SK-N-SH treated with all-trans-retinoic acid at 6 μM for 48 hours (cell line): ENCODE data around the gene PHF5A.
A peak's percentile ranks its signal among the peaks of the same experiment; 100 is the strongest.

Source experiments
- ATAC-seq: fragments of 200-7000 bp; cut with Tn5 transposase; 3 replicates; pipeline ENCODE4 v1.9.1; 2020; ENCODE audit warnings: mild to moderate bottlenecking, moderate library complexity
- ARNTL ChIP-seq: fragments of 450-650 bp; formaldehyde crosslinking; IDR thresholded peaks from 2 replicates; pipeline ENCODE4 v1.5.0; 2020; ENCODE audit warnings: low read depth, mild to moderate bottlenecking, moderate library complexity, borderline replicate concordance
- CSDC2 ChIP-seq: fragments of 250-450 bp; sonication (Bioruptor Pico); IDR thresholded peaks from 2 replicates; pipeline ENCODE4 v1.5.0; 2020; ENCODE audit warnings: mild to moderate bottlenecking, moderate library complexity
- ESRRG ChIP-seq: fragments of 250-450 bp; sonication (Bioruptor Pico); IDR thresholded peaks from 2 replicates; pipeline ENCODE4 v1.6.1; 2021; ENCODE audit warnings: mild to moderate bottlenecking
- GLIS3 ChIP-seq: fragments of 250-450 bp; sonication (Bioruptor Pico); IDR thresholded peaks from 2 replicates; pipeline ENCODE4 v1.5.0; 2020; ENCODE audit warnings: mild to moderate bottlenecking, moderate library complexity
- ISL1 ChIP-seq: fragments of 250-450 bp; sonication (Bioruptor Pico); IDR thresholded peaks from 2 replicates; pipeline ENCODE4 v2.1.2; 2022; ENCODE audit warnings: mild to moderate bottlenecking, moderate library complexity
- OSR1 ChIP-seq: fragments of 250-450 bp; sonication (Bioruptor Pico); IDR thresholded peaks from 2 replicates; pipeline ENCODE4 v1.8.0; 2022; ENCODE audit warnings: moderate library complexity, mild to moderate bottlenecking, inconsistent platforms
- PPARA ChIP-seq: fragments of 250-450 bp; sonication (Bioruptor Pico); IDR thresholded peaks from 2 replicates; pipeline ENCODE4 v1.5.0; 2020; ENCODE audit warnings: mild to moderate bottlenecking, borderline replicate concordance
- RARB ChIP-seq: fragments of 250-450 bp; sonication (Bioruptor Pico); IDR thresholded peaks from 2 replicates; pipeline ENCODE4 v1.8.0; 2021; ENCODE audit warnings: mild to moderate bottlenecking, moderate library complexity
- SNAI2 ChIP-seq: fragments of 250-450 bp; sonication (Bioruptor Pico); IDR thresholded peaks from 2 replicates; pipeline ENCODE4 v1.5.0; 2020; ENCODE audit warnings: mild to moderate bottlenecking, moderate library complexity
- TCF4 ChIP-seq: fragments of 250-450 bp; sonication (Bioruptor Pico); IDR thresholded peaks from 2 replicates; pipeline ENCODE4 v1.8.0; 2021; ENCODE audit warnings: mild to moderate bottlenecking, moderate library complexity, borderline replicate concordance
- TOX ChIP-seq: fragments of 250-450 bp; sonication (Bioruptor Pico); IDR thresholded peaks from 2 replicates; pipeline ENCODE4 v1.8.0; 2021; ENCODE audit warnings: mild to moderate bottlenecking, moderate library complexity, borderline replicate concordance
- ZC3H10 ChIP-seq: fragments of 250-450 bp; sonication (Bioruptor Pico); IDR thresholded peaks from 2 replicates; pipeline ENCODE4 v1.5.1; 2021; ENCODE audit warnings: mild to moderate bottlenecking, moderate library complexity
- ZFP3 ChIP-seq: fragments of 250-450 bp; sonication (Bioruptor Pico); IDR thresholded peaks from 2 replicates; pipeline ENCODE4 v1.5.0; 2020; ENCODE audit warnings: mild to moderate bottlenecking, moderate library complexity
- ZNF565 ChIP-seq: fragments of 450-650 bp; formaldehyde crosslinking; conservative IDR thresholded peaks from 2 replicates; pipeline ENCODE4 v1.5.0; 2020; ENCODE audit warnings: low read depth, mild to moderate bottlenecking, moderate library complexity
- ZNF70 ChIP-seq: fragments of 450-650 bp; formaldehyde crosslinking; IDR thresholded peaks from 2 replicates; pipeline ENCODE4 v1.5.0; 2020; ENCODE audit warnings: mild to moderate bottlenecking, moderate library complexity
- ZNF8 ChIP-seq: fragments of 450-650 bp; formaldehyde crosslinking; IDR thresholded peaks from 2 replicates; pipeline ENCODE4 v1.5.0; 2020; ENCODE audit warnings: mild to moderate bottlenecking, moderate library complexity
- TF ChIP-seq, protein P1 (sequence below): fragments of 250-450 bp; sonication (Bioruptor Pico); IDR thresholded peaks from 2 replicates; pipeline ENCODE4 v1.5.1; 2020; ENCODE audit warnings: low read depth, mild to moderate bottlenecking, moderate library complexity
- TF ChIP-seq, protein P2 (sequence below): fragments of 250-450 bp; sonication (Bioruptor Pico); IDR thresholded peaks from 2 replicates; pipeline ENCODE4 v1.8.0; 2021; ENCODE audit warnings: low read depth, mild to moderate bottlenecking, moderate library complexity, borderline replicate concordance
- TF ChIP-seq, protein P3 (sequence below): fragments of 250-450 bp; sonication (Bioruptor Pico); IDR thresholded peaks from 2 replicates; pipeline ENCODE4 v1.5.1; 2021; ENCODE audit warnings: mild to moderate bottlenecking, moderate library complexity
- TF ChIP-seq, protein P4 (sequence below): fragments of 250-450 bp; sonication (Bioruptor Pico); IDR thresholded peaks from 2 replicates; pipeline ENCODE4 v1.5.0; 2020; ENCODE audit warnings: mild to moderate bottlenecking, moderate library complexity

Gene PHF5A

DNA sequence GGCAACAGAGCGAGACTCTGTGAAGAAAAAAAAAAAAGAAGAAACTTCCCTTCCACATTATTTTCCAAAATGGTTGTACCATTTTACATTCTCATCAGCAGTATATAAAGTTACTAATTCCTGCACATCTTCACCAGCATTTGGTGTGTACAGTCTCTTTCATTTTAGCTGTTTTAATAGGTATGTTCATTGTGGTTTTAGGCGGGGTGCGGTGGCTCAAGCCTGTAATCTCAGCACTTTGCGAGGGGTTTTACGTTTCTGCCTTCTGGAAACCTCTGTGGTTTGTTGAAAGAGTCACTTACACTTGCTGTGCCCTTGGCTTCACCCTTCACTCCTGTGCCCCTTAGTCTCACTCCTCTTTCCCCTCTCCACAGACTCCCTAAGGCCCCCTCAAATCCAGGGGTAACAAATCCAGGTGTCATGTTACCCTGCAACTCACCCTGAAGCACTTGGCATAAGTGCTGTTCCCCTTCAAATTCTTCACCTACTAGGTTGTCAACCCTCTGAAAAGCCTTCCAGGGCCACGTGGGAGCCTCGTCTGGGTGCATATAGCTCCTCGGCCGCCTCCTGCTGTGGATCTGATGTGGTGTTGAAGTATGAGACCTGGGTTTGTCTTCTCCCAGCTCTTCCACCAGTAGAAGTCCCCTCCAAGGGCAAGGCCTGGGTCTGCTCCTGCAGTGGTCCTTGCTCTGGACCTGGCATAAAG is 42.7 kb downstream of the PHF5A start:
- TF ChIP-seq, protein P1, sequence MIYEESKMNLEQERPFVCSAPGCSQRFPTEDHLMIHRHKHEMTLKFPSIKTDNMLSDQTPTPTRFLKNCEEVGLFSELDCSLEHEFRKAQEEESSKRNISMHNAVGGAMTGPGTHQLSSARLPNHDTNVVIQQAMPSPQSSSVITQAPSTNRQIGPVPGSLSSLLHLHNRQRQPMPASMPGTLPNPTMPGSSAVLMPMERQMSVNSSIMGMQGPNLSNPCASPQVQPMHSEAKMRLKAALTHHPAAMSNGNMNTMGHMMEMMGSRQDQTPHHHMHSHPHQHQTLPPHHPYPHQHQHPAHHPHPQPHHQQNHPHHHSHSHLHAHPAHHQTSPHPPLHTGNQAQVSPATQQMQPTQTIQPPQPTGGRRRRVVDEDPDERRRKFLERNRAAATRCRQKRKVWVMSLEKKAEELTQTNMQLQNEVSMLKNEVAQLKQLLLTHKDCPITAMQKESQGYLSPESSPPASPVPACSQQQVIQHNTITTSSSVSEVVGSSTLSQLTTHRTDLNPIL (CRISPR knock-in tag): no peak
- TF ChIP-seq ZNF565 (CRISPR knock-in tag) (no peak), ZNF8 (CRISPR knock-in tag) (no peak), CSDC2 (CRISPR knock-in tag) (no peak), SNAI2 (CRISPR knock-in tag) (no peak), ZNF70 (no peak), TCF4 (CRISPR knock-in tag) (no peak), ZFP3 (CRISPR knock-in tag) (no peak), ARNTL (no peak), OSR1 (CRISPR knock-in tag) (no peak), GLIS3 (no peak), ZC3H10 (CRISPR knock-in tag) (no peak), RARB (CRISPR knock-in tag) (no peak), ESRRG (CRISPR knock-in tag) (no peak)
- TF ChIP-seq, protein P2, sequence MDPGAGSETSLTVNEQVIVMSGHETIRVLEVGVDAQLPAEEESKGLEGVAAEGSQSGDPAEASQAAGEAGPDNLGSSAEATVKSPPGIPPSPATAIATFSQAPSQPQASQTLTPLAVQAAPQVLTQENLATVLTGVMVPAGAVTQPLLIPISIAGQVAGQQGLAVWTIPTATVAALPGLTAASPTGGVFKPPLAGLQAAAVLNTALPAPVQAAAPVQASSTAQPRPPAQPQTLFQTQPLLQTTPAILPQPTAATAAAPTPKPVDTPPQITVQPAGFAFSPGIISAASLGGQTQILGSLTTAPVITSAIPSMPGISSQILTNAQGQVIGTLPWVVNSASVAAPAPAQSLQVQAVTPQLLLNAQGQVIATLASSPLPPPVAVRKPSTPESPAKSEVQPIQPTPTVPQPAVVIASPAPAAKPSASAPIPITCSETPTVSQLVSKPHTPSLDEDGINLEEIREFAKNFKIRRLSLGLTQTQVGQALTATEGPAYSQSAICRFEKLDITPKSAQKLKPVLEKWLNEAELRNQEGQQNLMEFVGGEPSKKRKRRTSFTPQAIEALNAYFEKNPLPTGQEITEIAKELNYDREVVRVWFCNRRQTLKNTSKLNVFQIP (CRISPR knock-in tag): no peak
- TF ChIP-seq, protein P3, sequence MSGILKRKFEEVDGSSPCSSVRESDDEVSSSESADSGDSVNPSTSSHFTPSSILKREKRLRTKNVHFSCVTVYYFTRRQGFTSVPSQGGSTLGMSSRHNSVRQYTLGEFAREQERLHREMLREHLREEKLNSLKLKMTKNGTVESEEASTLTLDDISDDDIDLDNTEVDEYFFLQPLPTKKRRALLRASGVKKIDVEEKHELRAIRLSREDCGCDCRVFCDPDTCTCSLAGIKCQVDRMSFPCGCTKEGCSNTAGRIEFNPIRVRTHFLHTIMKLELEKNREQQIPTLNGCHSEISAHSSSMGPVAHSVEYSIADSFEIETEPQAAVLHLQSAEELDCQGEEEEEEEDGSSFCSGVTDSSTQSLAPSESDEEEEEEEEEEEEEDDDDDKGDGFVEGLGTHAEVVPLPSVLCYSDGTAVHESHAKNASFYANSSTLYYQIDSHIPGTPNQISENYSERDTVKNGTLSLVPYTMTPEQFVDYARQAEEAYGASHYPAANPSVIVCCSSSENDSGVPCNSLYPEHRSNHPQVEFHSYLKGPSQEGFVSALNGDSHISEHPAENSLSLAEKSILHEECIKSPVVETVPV (CRISPR knock-in tag): no peak
- ATAC-seq: no peak

DNA sequence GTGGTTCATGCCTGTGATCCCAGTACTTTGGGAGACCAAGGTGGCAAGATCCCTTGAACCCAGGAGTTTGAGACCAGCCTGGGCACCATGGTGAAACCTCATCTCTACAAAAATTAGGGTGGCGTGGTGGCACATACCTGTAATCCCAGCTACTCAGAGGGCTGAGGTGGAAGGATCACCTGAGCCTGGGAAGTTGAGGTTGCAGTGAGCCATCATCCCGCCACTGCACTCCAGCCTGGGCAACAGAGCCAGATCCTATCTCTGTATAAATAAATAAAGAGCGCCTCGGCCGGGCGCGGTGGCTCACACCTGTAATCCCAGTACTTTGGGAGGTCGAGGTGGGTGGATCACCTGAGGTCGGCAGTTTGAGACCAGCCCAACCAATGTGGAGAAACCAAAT is 49.8 kb downstream of the PHF5A start:
- TF ChIP-seq TCF4 (CRISPR knock-in tag) (no peak), ZFP3 (CRISPR knock-in tag) (no peak), TOX (no peak), ISL1 (CRISPR knock-in tag) (no peak)
- no peak for ATAC-seq

DNA sequence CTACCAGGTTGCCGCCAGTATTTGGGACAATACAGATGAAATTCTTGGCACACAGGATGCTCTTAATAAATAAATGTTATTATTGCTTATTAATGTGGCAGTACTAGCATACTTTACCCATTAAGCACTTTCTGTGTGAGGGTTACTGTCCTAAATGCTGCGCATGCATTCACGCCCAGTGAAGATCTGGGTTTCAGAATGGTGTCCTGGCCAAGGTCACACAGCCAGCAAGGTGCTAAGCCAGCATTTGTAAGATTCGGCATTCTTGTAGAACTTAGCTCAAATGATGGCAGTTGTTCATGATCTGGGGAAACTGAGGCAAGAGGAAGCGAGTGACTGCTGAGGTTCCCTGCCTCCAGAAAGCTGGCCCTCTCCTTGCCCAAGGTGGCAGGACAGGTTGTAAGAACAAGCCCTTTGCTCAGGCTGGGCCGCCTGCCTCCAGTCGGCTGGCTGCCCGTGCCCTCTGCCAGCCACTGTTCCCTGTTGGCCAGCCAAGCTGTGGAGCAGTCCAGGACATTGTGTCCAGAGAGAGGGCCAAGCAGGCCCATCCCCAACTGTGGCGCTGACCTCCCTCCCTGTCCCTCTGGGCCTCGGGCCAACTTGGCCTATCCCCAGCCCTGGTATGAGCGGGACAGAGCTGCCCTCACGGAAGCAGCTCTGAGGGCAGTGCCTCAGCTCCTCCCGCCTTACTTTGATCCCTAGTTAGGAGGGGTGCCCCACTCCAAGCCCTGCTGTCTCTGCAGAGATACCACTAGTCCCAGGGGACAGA is 50.7 kb downstream of the PHF5A start:
- peak; percentile 49 for ATAC-seq
- TF ChIP-seq TOX (no peak), SNAI2 (CRISPR knock-in tag) (no peak), ESRRG (CRISPR knock-in tag) (no peak), OSR1 (CRISPR knock-in tag) (no peak), TCF4 (CRISPR knock-in tag) (no peak), PPARA (CRISPR knock-in tag) (no peak), RARB (CRISPR knock-in tag) (no peak), ARNTL (no peak)
- TF ChIP-seq, protein P4, sequence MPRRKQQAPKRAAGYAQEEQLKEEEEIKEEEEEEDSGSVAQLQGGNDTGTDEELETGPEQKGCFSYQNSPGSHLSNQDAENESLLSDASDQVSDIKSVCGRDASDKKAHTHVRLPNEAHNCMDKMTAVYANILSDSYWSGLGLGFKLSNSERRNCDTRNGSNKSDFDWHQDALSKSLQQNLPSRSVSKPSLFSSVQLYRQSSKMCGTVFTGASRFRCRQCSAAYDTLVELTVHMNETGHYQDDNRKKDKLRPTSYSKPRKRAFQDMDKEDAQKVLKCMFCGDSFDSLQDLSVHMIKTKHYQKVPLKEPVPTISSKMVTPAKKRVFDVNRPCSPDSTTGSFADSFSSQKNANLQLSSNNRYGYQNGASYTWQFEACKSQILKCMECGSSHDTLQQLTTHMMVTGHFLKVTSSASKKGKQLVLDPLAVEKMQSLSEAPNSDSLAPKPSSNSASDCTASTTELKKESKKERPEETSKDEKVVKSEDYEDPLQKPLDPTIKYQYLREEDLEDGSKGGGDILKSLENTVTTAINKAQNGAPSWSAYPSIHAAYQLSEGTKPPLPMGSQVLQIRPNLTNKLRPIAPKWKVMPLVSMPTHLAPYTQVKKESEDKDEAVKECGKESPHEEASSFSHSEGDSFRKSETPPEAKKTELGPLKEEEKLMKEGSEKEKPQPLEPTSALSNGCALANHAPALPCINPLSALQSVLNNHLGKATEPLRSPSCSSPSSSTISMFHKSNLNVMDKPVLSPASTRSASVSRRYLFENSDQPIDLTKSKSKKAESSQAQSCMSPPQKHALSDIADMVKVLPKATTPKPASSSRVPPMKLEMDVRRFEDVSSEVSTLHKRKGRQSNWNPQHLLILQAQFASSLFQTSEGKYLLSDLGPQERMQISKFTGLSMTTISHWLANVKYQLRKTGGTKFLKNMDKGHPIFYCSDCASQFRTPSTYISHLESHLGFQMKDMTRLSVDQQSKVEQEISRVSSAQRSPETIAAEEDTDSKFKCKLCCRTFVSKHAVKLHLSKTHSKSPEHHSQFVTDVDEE: no peak
- TF ChIP-seq, protein P1 (CRISPR knock-in tag): no peak
- TF ChIP-seq, all 23 proteins: peak for 0
